Measurements from ENCODE around the gene MS4A15. TPM values are rescaled to one million over a fixed set of nuclear protein-coding genes. Genes with fewer than 3 reads are reported as not detected.

MS4A15 gene
- total RNA-seq, 3 donors from 2014 or later = not detected

DNA sequence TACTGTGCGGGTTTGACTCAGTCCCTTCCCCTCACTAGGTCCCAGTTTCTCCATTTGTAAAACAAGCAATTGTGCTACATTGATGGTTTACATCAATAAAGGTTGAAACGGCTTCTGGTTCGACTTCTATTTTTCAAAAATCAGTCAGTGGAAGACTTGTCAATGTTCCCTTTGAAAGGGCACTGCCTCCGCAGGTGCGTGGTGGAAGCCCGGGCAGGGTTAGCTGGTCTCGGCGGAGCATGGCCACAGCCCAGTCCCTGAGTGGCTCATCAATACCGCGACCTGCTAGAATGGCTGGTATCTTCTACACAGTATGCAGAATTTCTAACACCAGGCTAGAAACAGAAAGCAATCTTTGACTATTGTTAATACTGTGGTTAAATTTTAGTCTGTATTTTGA is 44.5 kb downstream of the MS4A15 start:
- intact Hi-C loops (cut with DNase I; ENCODE audit: low total_unique reads) = no loop called here
- H3K4me3 ChIP-seq = no peak overlapping the region
- TF ChIP-seq POLR2AphosphoS5 (IDR thresholded peaks at IDR 0.05) (no peak), POLR2A (IDR thresholded peaks at IDR 0.05) (no peak), CTCF (IDR thresholded peaks at IDR 0.05) (no peak)
- no peak for DNase-seq (ENCODE audit: low spot score in 2 of 2)
- no peaks in the 10 kb centered on the region for H3K36me3 ChIP-seq
- H3K4me1 ChIP-seq = no peaks in the 10 kb centered on the region
- H3K9me3 ChIP-seq = no peaks in the 10 kb centered on the region
- no peak overlapping the region for H3K27ac ChIP-seq
- H3K27me3 ChIP-seq = peaks cover 0 to 3% of the 10 kb centered on the region in 2 donors

DNA sequence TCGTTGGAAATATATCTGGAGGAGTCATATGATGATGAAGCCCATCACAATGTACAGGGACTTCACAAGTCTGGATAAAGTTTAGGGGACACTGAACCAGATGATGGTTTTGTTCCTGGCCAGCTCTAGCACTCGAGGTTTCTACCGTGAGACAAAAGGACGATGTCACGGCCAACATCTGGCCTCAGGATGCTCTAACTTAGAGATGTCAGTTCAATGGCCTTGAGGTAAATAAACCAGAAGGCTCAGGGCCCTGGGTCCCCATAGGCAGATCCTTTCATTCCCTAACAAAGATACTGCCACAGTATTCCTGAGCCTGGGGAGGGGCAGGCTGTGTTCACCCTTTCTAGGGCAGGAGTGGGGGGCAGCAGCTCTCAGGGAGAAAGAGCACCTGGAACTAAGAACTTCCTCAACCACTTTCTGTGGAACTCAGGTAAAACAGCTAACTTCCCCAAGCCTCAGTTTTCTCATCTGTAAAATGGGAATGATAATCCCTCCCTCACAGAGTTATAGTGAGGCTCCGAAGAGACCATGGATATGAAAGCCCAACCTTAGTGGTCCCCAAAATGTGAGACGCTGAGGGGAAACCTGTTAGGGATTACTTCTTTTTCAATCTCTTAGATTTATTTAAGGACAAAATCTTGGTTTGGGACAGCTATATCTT is 46.7 kb downstream of the MS4A15 start:
- H3K27me3 ChIP-seq = no peaks in the 10 kb centered on the region
- H3K4me3 ChIP-seq = no peak overlapping the region
- no peak overlapping the region for H3K27ac ChIP-seq
- H3K9me3 ChIP-seq = no peaks in the 10 kb centered on the region
- DNase-seq (ENCODE audit: low spot score in 2 of 2) = no peak
- no peaks in the 10 kb centered on the region for H3K4me1 ChIP-seq
- no peaks in the 10 kb centered on the region for H3K36me3 ChIP-seq
- TF ChIP-seq POLR2AphosphoS5 (IDR thresholded peaks at IDR 0.05) (no peak), POLR2A (IDR thresholded peaks at IDR 0.05) (no peak), CTCF (IDR thresholded peaks at IDR 0.05) (no peak)
- intact Hi-C loops (cut with DNase I; ENCODE audit: low total_unique reads) = loop anchor here (1.0 kb wide), 1 partner anchor 15 kb away; no protein-coding TSS in a partner anchor

GRCh38 chr11:60809249-60809648 is 52.6 kb downstream of the MS4A15 start:
- TF ChIP-seq POLR2AphosphoS5 (IDR thresholded peaks at IDR 0.05) (no peak), POLR2A (IDR thresholded peaks at IDR 0.05) (no peak), CTCF (IDR thresholded peaks at IDR 0.05) (no peak)
- no peak for DNase-seq (ENCODE audit: low spot score in 2 of 2)
- Histone ChIP-seq H3K27me3 (no peaks in the 10 kb centered on the region), H3K4me3 (no peak overlapping the region), H3K27ac (no peak overlapping the region), H3K9me3 (no peaks in the 10 kb centered on the region), H3K4me1 (no peaks in the 10 kb centered on the region), H3K36me3 (no peaks in the 10 kb centered on the region)
- intact Hi-C loops (cut with DNase I; ENCODE audit: low total_unique reads) = no loop called here

DNA sequence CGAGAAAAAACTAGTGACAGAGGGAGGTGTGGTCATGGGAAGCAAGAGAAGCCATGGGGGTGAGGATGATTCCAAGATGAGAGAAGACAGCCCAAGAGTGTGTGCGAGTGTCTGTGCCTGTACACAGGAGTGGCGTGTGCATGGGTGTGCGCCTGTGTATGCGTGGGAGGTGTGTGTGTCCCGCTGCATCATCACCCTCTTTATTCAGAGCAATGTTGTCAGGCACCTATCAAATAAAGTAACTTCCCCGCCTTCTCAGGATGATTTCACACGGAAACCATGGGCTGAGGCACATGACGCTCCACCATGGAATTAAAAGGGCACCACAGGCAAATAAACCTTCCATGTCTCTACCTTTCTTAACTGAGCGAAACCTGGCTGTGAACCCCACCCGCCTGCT is 53.0 kb downstream of the MS4A15 start:
- TF ChIP-seq CTCF (IDR thresholded peaks at IDR 0.05) = no peak
- no peak for TF ChIP-seq POLR2AphosphoS5 (IDR thresholded peaks at IDR 0.05)
- TF ChIP-seq POLR2A (IDR thresholded peaks at IDR 0.05) = no peak
- H3K4me1 ChIP-seq = no peaks in the 10 kb centered on the region
- H3K27me3 ChIP-seq = no peaks in the 10 kb centered on the region
- H3K36me3 ChIP-seq = no peaks in the 10 kb centered on the region
- H3K27ac ChIP-seq = no peak overlapping the region
- H3K4me3 ChIP-seq = no peak overlapping the region
- intact Hi-C loops (cut with DNase I; ENCODE audit: low total_unique reads) = no loop called here
- no peaks in the 10 kb centered on the region for H3K9me3 ChIP-seq
- DNase-seq (ENCODE audit: low spot score in 2 of 2) = no peak

DNA sequence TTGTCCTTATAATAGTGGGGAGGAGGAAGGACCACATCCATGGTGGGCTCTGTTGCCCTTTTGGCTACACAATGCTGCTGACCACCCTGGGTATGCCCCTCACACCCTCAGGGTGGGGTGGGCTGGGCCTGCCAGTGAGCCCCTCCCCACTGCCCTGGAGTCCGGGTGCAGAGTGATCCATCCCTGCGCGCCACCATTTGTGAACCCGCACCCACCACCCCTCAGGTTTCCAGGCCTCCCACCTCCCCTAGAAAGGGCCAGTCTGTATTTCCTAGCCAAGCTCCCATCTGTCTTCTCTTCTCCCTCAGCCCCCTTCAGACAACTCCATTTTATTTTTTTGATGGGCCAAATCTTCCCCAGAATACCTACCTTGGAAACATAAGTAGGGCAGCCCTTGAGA is 53.5 kb downstream of the MS4A15 start:
- no peak overlapping the region for H3K4me3 ChIP-seq
- DNase-seq (ENCODE audit: low spot score in 2 of 2) = no peak
- H3K4me1 ChIP-seq = no peaks in the 10 kb centered on the region
- H3K27me3 ChIP-seq = no peaks in the 10 kb centered on the region
- H3K9me3 ChIP-seq = no peaks in the 10 kb centered on the region
- TF ChIP-seq CTCF (IDR thresholded peaks at IDR 0.05) = no peak
- TF ChIP-seq POLR2AphosphoS5 (IDR thresholded peaks at IDR 0.05) = no peak
- no peak for TF ChIP-seq POLR2A (IDR thresholded peaks at IDR 0.05)
- intact Hi-C loops (cut with DNase I; ENCODE audit: low total_unique reads) = no loop called here
- no peak overlapping the region for H3K27ac ChIP-seq
- no peaks in the 10 kb centered on the region for H3K36me3 ChIP-seq
